GM12892 (cell line): Measurements from ENCODE around the gene TRIM66.

ENCODE experiments used
- POLR2A ChIP-seq: IDR thresholded peaks from 2 replicates; pipeline ENCODE4 v1.6.1; 2011; ENCODE audit warnings: low read depth, low read length, control low read depth
- TAF1 ChIP-seq: IDR thresholded peaks from 2 replicates; pipeline ENCODE4 v1.6.1; 2011; ENCODE audit warnings: low read depth, mild to moderate bottlenecking, control low read depth, low read length, borderline replicate concordance

DNA sequence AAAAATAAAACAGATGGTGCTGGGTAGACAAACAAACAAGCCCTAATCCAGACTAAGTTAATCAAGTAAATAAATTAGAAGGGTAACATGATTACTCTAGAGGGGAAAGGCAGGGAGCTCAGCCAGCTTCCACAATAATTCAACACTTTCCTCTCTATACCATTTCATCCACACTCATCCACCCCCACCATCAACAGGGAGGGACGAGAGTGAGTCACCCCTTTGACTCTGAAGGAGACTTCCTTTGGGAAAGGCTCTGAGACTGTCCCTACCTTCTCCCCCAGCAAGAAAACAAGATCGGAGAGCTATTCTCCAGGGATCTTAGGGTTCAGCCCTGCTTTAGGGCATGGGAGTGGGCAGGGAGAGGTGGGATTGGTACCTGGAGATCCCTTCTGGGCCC, 33.1 kb downstream of the TRIM66 start:
- no peak for TF ChIP-seq TAF1
- no peak for TF ChIP-seq POLR2A
